C4-2B (cell line): ENCODE results near the gene DLST.
"Not testable (repeated sequence)": the region's sequence is repeated elsewhere in the genome, so short reads cannot be mapped to it uniquely, and the experiment has no call there.

Source experiments
- H3K27ac ChIP-seq: fragments of 450-650 bp; 2 replicates; pipeline ENCODE4 v1.5.1; 2017
- CTCF ChIP-seq: fragments of 450-650 bp; conservative IDR thresholded peaks from 2 replicates; pipeline ENCODE4 v1.5.1; 2017; ENCODE audit warnings: mild to moderate bottlenecking
- ZFX ChIP-seq: fragments of 450-650 bp; IDR thresholded peaks from 2 replicates; pipeline ENCODE4 v1.6.1; 2017

DLST gene

GRCh38 chr14:74924061-74924460 lies 42.3 kb downstream of the DLST start:
- H3K27ac ChIP-seq, result no peak overlapping the region
- no peak for TF ChIP-seq CTCF
- no peak for TF ChIP-seq ZFX

DNA sequence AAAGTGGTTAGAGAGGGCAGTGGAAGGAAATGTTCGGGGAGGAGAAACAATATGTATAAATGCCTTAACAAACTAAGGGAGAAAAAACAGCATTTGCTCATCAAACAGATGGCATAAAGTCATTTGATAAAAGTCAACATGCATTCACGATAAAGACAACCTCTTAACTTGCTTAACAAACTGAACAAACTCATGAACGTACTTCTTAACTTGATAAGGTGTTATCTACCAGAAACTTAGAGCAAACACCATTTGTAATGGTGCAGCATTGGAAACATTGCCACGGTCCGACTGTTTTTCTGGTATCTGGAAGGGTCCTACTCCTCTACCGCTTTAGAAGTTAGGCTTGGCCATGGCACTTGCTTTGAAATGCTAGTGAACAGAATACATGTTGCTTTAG lies 45.5 kb downstream of the DLST start:
- no peak overlapping the region for H3K27ac ChIP-seq
- TF ChIP-seq CTCF (no peak), ZFX (no peak)

DNA sequence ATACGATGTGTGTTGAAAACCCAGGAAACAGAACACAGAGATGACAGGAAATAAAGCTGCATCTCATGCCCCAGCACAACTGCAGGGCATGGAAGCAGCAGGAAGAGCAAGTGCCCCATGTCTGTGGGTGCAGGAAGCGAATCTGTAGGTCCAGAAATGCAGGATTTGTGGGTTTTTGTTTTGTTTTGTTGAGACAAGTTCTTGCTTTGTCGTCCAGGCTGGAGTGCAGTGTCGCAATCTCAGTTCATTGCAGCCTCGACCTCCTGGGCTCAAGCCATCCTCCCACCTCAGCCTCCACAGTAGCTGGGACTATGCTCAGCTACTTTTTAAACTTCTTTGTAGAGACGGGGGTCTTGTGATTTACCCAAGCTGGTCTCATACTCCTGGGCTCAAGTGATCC lies 47.5 kb downstream of the DLST start:
- no peak for TF ChIP-seq ZFX
- no peak for TF ChIP-seq CTCF
- no peak overlapping the region for H3K27ac ChIP-seq

GRCh38 chr14:74931744-74932143 lies 50.0 kb downstream of the DLST start:
- H3K27ac ChIP-seq, result not testable (repeated sequence)

- TF ChIP-seq ZFX (no peak), CTCF (no peak)
- no peak overlapping the region for H3K27ac ChIP-seq
Measured at GRCh38 chr14:74932401-74932901, 50.7 kb downstream of the DLST start.

DNA sequence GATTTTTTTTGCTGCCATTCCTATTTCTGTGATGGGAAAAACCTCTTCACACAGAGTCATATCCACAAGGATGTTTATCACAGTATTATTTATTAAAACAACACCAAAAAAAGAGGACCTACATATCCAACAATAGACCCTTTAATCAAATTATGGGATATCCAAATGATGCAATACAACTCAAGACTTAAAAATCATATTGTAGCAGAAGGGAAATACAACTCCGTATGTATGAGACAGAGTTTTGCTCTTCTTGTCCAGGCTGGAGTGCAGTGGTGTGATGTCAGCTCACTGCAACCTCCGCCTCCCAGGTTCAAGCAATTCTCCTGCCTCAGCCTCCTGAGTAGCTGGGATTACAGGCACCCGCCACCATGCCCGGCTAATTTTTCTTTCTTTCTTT lies 51.2 kb downstream of the DLST start:
- not testable (repeated sequence) for H3K27ac ChIP-seq

- TF ChIP-seq ZFX (no peak), CTCF (no peak)
- H3K27ac ChIP-seq, result no peak overlapping the region
Measured at GRCh38 chr14:74934041-74934440, 52.3 kb downstream of the DLST start.

DNA sequence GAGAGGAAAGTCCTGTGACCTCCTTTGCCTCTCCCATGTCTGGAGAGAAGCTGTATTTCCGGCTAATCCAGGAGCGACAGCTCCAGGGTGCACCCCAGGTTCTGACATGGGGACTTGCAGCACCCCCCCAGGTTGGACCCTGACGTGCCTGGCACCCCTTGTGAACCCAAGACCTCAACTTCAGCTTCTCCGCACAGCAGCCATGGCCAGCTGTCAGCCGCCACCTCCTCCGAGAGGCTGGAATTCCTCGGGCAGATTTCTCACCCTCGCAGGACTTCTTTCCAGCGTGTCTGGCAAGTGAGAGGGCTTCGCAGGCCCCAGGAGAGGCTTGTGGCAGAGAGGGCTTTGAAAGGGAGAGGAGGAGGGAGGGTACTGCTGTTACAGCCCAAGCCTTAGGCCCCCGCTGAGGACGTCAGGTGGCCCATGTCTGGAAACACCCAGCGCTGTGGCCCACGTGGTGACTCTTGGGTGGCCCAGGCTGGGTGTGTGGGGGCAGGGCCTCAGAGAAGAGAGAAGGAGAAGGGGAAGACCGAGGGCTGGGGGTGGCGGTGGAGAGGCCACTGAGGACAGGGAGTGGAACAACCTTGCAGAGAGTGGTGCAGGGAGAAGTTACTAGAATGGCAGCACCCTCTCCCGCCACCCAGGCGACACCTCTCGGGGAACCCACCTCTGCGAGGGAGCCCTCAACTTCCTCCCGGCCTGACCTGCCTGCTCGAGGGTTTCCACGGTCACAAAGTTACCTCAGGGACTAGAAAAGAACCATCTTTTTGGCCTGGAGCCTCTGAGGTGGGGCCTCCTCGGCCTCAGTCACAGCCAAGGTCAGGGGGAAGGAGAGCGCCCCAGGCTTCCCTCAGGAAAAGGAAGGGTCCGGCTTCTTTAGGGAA lies 53.0 kb downstream of the DLST start:
- no peak for TF ChIP-seq CTCF
- no peak for TF ChIP-seq ZFX
- H3K27ac ChIP-seq, result no peak overlapping the region
